HG03439 (cell line): Measurements from ENCODE around the gene TYMS.

Experiments used
- ATAC-seq: cut with Tn5 transposase; IDR thresholded peaks from one replicate; pipeline ENCODE4 v1.9.1; 2021; ENCODE audit warnings: mild to moderate bottlenecking, moderate library complexity; ENCODE audit not compliant: unreplicated experiment

TYMS gene

DNA sequence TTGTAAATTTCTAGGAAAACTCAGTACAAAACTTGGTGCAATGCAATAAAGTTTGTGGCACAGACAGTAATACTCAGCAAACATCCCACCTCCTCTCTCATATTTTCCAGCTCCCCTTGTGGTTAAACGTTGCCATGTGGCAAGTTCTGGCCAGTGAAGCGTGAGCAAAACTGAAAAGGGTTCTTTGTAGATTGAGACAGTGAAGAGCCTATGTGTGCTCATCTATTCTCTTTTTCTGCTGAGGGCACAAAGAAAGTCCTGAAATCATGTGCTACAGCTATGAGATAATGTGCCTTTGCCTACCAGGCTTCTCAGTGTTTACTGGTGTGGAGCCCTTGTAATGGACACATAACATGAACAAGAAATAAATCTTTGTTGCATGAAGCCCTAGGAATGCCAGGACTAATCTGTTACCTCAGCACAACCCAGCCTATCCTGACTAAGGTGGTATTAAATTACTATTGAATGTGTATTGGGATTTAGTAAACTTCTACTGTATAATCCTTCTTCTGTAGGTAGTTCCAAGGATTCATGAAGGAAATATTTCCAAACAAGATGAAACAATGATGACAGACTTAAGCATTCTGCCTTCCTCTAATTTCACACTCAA, 13.0 kb upstream of the TYMS start:
- no peak for ATAC-seq

DNA sequence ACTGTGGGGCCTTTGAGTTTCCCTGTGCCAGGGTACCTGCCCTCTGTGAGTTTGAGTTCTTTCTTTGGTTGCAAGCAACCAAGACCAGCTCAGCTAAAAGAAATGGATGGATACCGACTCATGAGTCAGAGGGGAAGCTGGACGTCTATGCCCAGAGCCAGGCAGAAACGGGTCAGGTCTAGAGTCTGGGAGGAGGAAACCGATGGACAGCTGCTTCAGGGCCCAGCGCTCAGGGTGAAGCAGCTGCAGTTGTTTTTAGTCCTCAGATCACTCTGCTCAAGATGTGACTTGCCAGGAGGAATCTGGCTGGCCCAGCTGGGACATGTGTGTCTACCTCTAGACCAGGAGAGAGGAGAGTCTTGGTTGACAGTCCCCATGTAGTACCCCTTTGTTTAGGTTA, 10.1 kb upstream of the TYMS start:
- ATAC-seq: no peak

DNA sequence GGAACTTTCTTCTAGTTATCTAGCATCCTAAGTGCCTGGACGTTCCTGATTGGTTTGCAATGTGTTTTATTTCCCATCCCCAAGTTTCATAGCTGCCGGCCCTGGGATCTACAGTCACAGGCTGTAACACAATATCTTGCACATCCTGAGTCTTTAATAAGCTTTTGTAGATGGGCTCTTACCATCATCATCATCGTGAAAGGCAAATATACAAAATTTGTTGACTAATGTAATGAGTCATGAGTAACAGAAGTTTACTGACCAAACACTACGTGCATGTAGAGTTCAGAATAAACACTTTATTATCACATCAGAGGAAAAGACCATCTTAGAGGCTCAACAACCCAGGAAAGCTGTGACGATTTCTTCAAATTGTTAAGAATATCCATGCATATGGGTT, 8.1 kb upstream of the TYMS start:
- ATAC-seq: no peak

DNA sequence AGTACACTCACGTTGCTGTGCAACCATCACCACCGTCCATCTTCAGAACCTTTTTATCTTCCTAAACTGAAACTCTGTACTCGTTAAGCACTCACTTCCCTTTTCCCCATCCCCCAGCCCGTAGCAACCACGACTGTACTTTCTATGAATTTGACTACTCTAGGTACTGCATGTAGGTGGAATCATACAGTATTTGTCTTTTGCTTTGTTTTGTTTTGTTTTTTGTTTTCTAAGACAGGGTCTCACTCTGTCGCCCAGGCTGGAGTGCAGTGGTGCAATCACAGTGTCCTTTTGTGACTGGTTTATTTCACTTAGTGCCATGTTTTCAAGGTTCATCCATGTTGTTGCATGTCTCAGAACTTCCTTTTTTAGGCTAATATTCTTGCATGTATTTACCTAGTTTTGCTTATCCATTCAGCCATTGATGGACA, 7.0 kb upstream of the TYMS start:
- ATAC-seq: peak; percentile 90

DNA sequence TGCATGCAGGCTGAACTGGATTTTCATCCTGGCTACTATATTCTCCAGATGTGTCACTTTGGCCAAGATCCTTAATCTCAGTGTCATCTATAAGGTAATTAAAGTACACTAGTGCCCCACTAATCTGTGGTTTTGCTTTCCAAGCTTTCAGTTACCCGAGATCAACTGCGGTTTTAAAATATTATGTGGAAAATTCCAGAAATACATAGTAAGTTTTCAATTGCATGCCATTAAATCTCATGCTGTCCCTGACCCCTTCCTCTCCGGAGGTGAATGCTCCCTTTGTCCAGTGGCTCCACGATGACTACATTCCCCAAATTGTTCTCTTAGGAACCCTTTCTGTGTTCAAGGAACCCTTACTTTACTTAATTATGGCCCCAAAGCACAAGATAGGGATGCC, 5.3 kb upstream of the TYMS start:
- ATAC-seq: no peak

DNA sequence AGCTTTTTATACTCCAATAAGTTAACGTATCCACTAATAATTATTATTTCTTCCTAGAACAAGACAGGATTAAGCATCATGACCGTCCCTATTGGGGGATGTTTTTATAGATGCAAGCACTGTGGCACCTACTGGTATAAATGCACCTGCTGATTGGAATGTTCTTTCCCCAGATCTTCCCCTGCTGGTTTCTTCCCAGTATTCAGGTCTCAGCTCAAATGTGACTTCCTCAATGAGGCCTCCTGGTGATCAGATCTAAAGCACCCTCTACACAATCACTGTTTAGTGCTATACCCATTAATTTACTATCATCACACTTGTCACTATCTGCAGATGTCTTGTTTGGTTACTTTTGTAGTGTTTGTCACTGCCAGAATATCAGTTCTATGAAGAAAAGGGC, 3.9 kb upstream of the TYMS start:
- ATAC-seq: no peak

DNA sequence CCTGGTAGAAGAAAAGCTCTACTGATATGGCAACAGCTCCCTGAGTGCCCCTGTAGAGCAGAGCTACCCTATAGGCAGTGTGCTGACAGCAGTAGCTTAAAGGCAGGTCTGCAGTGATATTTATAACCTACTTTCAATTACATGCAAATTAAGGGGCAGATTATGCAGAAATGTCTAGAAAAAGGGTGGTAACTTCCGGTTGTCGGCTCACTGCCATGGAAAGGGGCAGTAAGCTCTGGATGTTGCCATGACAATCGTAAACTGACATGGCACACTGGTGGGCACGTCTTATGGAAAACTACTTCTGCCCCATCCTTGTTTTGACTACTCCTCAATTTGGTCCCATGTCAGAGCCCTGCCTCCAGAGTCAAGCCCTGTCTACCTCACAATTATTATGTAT, 2.9 kb upstream of the TYMS start:
- ATAC-seq: no peak

DNA sequence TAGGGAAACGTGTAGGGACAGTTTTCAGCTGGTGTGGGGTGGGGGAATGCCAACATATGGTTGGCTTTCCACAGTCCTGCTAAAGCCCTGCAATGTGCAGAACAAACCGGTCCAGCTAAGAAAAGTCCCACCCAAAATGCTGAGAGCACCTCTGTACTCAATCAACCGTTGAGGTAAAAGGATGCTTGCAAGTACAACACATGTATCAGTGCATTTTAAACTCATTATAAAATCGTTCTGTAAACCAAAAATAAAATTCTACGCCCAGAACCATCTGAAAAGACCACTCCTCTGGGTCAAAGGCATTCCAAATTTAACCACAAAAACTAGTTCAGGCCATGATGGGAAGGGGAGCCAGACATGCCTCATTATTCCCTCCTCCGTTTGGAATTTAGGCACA, 2.0 kb upstream of the TYMS start:
- ATAC-seq: no peak

DNA sequence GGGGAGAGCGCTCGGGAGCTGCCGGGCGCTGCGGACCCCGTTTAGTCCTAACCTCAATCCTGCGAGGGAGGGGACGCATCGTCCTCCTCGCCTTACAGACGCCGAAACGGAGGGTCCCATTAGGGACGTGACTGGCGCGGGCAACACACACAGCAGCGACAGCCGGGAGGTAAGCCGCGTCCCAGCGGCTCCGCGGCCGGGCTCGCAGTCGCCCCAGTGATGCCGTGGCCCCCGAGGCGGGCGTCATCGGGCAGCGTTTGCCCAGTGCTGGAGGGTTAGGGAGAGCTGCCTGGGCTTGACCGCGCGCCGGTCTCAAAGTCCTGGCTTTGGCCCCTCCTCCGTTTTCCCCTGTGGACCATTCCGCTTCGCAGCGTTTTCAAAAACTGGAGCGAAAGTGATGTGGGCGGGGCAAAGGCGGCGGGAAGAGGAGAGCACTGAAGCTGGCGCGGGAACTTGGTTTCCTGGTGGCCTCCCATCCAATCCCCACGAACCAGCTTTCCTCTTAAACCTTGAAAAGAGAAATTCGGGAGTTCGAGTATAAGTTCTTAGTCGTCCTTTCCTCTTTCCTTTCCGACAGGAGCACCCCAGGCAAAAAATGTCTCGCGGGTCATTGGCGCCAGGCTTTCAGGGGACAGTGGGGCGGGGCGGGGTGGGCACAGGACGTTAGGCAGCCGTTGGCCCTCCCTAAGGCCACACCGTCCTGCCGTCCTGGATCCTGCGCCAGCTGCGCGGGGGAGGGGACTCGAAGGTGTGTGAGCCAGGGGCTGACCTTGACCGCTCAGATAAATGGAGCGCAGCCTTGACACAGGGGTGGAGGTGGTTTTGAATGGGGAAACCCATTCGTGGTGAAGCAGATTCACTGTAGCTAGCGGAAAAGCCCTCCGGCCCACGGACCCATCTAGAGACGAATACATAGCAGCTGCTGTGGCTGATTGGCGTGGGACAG, 821 bp downstream of the TYMS start:
- ATAC-seq: peak; percentile 59

DNA sequence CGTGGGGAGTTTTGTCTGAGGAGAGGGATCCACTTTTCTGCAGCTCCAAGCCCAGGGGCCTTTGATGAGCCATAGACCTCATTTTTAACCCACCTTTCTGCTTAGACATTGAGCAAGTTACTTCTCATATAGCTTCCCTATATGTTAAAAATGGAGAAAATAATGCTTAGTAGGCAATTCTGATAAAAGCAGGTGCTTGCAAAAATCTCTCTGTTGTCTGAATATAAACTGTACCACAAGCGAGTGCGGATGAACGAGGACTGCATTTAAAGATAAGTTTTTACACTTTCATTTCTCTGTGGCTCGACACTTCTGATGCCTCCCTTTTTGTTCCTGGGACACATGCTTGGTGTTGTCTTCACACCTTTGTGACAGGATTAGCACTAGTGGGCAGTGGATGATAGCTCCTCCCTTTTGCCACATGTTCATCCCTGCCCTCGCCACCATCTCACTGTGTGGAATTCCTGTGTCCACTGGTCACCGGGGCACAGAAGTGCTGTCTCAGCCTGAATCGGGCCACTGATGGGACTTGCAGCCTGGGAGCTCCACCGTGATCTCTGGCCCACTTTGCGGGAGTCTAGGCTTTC, 1.6 kb downstream of the TYMS start:
- no peak for ATAC-seq

DNA sequence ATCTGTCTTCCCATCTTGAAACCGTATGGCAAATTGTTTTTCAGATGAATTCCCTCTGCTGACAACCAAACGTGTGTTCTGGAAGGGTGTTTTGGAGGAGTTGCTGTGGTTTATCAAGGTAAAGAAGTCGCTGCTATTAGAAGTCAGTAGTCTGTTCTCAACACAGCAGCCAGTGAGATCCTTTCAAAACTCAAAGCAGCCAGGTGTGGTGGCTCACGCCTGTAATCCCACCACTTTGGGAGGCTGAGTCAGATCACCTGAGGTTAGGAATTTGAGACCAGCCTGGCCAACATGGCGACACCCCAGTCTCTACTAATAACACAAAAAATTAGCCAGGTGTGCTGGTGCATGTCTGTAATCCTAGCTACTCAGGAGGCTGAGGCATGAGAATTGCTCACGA, 2.1 kb downstream of the TYMS start:
- ATAC-seq: no peak

DNA sequence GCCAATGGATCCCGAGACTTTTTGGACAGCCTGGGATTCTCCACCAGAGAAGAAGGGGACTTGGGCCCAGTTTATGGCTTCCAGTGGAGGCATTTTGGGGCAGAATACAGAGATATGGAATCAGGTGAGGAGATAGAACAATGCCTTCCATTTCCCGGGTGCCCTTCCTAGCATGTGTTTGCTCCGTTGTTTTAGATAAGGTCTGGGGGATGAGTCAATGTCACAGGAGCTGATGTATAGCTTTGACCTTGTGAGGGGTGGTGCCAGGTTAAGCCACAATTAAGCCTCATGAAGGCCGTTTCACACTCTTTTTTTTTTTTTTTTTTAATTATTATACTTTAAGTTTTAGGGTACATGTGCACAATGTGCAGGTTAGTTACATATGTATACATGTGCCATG, 4.7 kb downstream of the TYMS start:
- no peak for ATAC-seq

DNA sequence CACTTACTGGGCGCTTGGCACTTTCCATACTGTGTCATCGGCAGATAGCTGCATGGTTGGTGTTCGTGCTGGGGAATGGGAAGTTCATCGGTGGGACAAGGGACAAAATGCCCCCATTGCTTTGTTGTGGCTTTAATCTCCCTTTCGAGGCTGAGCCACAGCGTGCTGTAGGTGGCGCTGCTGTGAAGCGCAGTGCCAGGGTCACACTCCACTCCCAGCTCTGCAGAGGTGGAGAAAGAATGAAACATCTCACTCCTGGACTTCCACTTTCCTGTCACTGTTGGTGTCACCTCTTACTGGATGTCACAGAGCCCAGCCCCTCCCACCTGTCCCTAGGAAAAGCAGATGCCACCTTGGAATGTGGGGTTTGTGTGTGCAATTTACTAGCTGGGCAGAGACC, 8.7 kb downstream of the TYMS start:
- no peak for ATAC-seq

DNA sequence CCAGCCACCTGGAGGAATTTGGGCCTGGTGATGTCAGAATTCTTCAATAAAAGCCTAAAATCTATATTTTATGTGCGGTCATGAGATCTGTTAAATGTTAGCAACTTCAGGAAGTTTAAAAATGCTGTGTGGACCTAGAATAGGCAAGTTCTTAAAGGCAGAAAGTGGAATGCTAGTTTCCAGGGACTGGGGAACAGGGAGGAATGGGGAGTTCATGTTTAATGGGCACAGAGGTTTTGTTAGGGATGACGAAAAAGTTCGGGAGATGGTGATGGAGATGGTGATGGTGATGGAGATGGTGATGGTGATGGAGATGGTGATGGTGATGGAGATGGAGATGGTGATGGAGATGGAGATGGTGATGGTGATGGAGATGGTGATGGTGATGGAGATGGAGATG, 9.2 kb downstream of the TYMS start:
- ATAC-seq: no peak

DNA sequence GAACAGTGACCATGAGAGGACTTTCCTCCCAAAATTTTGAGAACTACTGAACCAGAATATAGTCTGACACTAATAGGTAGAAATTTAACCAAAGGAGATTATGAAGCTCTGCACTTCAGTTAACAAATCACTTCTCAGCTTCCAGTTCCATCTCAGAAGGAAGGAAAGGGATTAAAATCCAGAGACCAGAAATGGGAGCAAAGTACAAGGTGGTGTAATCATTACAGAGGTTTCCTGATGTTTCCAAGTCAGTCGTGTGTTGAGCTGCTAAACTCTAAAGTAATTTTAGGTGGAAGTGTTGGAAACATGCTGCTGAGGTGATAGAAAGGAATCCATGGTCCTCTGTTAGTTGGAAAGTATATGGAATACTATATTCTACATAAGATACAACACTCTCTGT, 10.8 kb downstream of the TYMS start:
- no peak for ATAC-seq

DNA sequence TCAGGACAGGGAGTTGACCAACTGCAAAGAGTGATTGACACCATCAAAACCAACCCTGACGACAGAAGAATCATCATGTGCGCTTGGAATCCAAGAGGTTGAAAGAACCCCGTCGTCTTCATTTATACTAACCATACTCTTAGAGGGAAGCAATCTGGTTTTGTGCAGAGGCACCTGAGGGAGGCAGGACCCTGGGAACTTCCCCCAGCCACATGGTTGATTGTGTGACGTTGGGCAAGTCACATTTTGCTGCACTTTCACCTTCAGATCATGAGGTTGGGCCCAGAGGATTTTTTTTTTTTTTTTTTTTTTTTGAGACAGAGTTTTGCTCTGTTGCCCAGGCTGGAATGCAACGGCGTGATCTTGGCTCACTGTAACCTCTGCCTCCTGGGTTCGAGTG, 11.6 kb downstream of the TYMS start:
- ATAC-seq: no peak

DNA sequence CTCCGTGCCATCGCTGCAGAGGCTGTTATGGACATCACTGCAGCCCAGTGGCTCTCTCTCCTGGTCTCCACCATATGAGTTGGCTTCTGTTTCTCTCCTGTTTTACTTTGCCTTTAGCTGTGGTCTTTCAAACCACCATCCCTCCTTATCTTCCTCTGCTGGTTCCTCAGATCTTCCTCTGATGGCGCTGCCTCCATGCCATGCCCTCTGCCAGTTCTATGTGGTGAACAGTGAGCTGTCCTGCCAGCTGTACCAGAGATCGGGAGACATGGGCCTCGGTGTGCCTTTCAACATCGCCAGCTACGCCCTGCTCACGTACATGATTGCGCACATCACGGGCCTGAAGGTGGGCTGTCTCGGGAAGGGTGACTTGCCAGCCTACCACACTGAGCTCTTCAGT, 13.1 kb downstream of the TYMS start:
- ATAC-seq: no peak

DNA sequence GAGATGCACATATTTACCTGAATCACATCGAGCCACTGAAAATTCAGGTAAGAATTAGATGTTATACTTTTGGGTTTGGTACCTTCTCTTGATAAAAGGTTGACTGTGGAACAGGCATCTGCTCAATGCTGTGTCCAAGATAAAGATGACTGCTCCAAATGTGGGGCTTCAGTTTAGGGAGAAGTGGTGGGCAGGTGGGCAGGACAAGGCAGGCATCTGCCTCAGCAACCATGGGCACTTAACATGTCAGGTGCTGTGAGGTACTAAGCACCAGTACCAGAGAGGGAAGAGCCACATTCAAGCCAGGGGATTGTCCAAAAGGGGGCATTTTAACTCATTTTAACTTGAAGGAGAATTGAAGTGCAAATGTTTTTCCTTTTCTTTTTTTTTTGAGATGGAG, 14.0 kb downstream of the TYMS start:
- no peak for ATAC-seq

DNA sequence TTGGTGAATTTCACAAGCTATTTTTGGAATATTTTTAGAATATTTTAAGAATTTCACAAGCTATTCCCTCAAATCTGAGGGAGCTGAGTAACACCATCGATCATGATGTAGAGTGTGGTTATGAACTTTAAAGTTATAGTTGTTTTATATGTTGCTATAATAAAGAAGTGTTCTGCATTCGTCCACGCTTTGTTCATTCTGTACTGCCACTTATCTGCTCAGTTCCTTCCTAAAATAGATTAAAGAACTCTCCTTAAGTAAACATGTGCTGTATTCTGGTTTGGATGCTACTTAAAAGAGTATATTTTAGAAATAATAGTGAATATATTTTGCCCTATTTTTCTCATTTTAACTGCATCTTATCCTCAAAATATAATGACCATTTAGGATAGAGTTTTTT, 15.9 kb downstream of the TYMS start:
- no peak for ATAC-seq

DNA sequence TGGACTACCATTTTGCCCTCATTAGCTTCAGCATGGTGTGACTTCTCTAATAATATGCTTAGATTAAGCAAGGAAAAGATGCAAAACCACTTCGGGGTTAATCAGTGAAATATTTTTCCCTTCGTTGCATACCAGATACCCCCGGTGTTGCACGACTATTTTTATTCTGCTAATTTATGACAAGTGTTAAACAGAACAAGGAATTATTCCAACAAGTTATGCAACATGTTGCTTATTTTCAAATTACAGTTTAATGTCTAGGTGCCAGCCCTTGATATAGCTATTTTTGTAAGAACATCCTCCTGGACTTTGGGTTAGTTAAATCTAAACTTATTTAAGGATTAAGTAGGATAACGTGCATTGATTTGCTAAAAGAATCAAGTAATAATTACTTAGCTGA, 16.3 kb downstream of the TYMS start:
- no peak for ATAC-seq

DNA sequence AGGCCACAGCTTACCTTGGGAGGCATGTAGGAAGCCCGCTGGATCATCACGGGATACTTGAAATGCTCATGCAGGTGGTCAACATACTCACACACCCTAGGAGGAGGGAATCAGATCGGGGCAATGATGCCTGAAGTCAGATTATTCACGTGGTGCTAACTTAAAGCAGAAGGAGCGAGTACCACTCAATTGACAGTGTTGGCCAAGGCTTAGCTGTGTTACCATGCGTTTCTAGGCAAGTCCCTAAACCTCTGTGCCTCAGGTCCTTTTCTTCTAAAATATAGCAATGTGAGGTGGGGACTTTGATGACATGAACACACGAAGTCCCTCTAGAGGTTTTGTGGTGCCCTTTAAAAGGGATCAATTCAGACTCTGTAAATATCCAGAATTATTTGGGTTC, 17.9 kb downstream of the TYMS start:
- no peak for ATAC-seq

DNA sequence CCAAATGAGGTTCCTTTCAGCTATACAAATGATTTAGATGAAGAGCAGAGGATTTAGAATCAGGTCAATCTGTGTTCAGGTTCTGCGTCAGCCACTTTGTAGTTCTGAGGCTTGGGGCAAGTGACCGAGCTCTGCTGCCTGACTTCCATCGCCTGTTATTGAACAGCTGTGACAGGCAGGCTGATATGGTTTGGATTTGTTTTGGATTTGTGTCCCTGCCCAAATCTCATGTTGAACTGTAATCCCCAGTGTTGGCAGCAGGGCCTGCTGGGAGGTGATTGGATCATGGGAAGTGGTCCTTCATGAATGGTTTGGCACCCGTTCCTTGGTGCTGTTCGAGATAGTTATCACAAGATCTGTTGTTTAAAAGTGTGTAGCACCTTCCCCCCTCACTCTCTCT, 18.6 kb downstream of the TYMS start:
- no peak for ATAC-seq
